ENCODE data around the gene DAAM1. TPM values are rescaled to one million over a fixed set of nuclear protein-coding genes. Genes with fewer than 3 reads are reported as not detected.
A peak's percentile ranks its signal among the peaks of the same experiment; 100 is the strongest.

Gene DAAM1
- total and polyA plus RNA-seq, 9 donors, result 25.2 to 46.7 (median 37.5) TPM

GRCh38 chr14:59185676-59186075, 2.8 kb upstream of the DAAM1 start:
- no peaks in the 10 kb centered on the region for H3K27me3 ChIP-seq (ENCODE audit: control insufficient read depth, insufficient read depth, low read length)
- no peaks in the 10 kb centered on the region for H3K36me3 ChIP-seq (ENCODE audit: control insufficient read depth, insufficient read depth, low read length)
- H3K27ac ChIP-seq (ENCODE audit: low read length), result no peak overlapping the region
- H3K4me1 ChIP-seq (ENCODE audit: control insufficient read depth, insufficient read depth, low read length), result peaks cover 11% of the 10 kb centered on the region
- WGBS (ENCODE audit: insufficient coverage), result no CpG with 5 or more reads among the region's 2 CpGs
- no peaks in the 10 kb centered on the region for H3K9me3 ChIP-seq (replicated peaks; ENCODE audit: control insufficient read depth, low read depth, low read length)
- no peak overlapping the region for H3K4me3 ChIP-seq (ENCODE audit: low read length)
- DNase-seq, result no peak

GRCh38 chr14:59186306-59186705, 2.2 kb upstream of the DAAM1 start:
- no peak overlapping the region for H3K27ac ChIP-seq (ENCODE audit: low read length)
- H3K9me3 ChIP-seq (replicated peaks; ENCODE audit: control insufficient read depth, low read depth, low read length), result no peaks in the 10 kb centered on the region
- peaks cover 12% of the 10 kb centered on the region for H3K4me1 ChIP-seq (ENCODE audit: control insufficient read depth, insufficient read depth, low read length)
- H3K36me3 ChIP-seq (ENCODE audit: control insufficient read depth, insufficient read depth, low read length), result no peaks in the 10 kb centered on the region
- no peak for DNase-seq
- no peaks in the 10 kb centered on the region for H3K27me3 ChIP-seq (ENCODE audit: control insufficient read depth, insufficient read depth, low read length)
- no peak overlapping the region for H3K4me3 ChIP-seq (ENCODE audit: low read length)

- Histone ChIP-seq H3K27ac (ENCODE audit: low read length) (peak overlapping the region; percentile 93), H3K4me3 (ENCODE audit: low read length) (no peak overlapping the region), H3K27me3 (ENCODE audit: control insufficient read depth, insufficient read depth, low read length) (no peaks in the 10 kb centered on the region), H3K9me3 (replicated peaks; ENCODE audit: control insufficient read depth, low read depth, low read length) (no peaks in the 10 kb centered on the region), H3K4me1 (ENCODE audit: control insufficient read depth, insufficient read depth, low read length) (peaks cover 14% of the 10 kb centered on the region), H3K36me3 (ENCODE audit: control insufficient read depth, insufficient read depth, low read length) (no peaks in the 10 kb centered on the region)
- DNase-seq, result no peak
- no CpG with 5 or more reads among the region's 4 CpGs for WGBS (ENCODE audit: insufficient coverage)
These were observed 1.3 kb upstream of the DAAM1 start for GRCh38 chr14:59187118-59187517.

- H3K4me1 ChIP-seq (ENCODE audit: control insufficient read depth, insufficient read depth, low read length), result peaks cover 14% of the 10 kb centered on the region
- no peak for DNase-seq
- WGBS (ENCODE audit: insufficient coverage), result 0% methylated on average over 29 of the region's 43 CpGs
- H3K9me3 ChIP-seq (replicated peaks; ENCODE audit: control insufficient read depth, low read depth, low read length), result no peaks in the 10 kb centered on the region
- no peaks in the 10 kb centered on the region for H3K27me3 ChIP-seq (ENCODE audit: control insufficient read depth, insufficient read depth, low read length)
- H3K36me3 ChIP-seq (ENCODE audit: control insufficient read depth, insufficient read depth, low read length), result no peaks in the 10 kb centered on the region
- peak overlapping the region; percentile 50 for H3K4me3 ChIP-seq (ENCODE audit: low read length)
- peak overlapping the region; percentile 93 for H3K27ac ChIP-seq (ENCODE audit: low read length)
These were observed 536 bp upstream of the DAAM1 start for GRCh38 chr14:59187802-59188460.

GRCh38 chr14:59189091-59189785, 771 bp downstream of the DAAM1 start:
- WGBS (ENCODE audit: insufficient coverage), result under 1% methylated on average over 41 of the region's 51 CpGs
- H3K27me3 ChIP-seq (ENCODE audit: control insufficient read depth, insufficient read depth, low read length), result no peaks in the 10 kb centered on the region
- H3K36me3 ChIP-seq (ENCODE audit: control insufficient read depth, insufficient read depth, low read length), result no peaks in the 10 kb centered on the region
- peaks cover 20% of the 10 kb centered on the region for H3K4me1 ChIP-seq (ENCODE audit: control insufficient read depth, insufficient read depth, low read length)
- H3K27ac ChIP-seq (ENCODE audit: low read length), result peak overlapping the region; percentile 99
- no peaks in the 10 kb centered on the region for H3K9me3 ChIP-seq (replicated peaks; ENCODE audit: control insufficient read depth, low read depth, low read length)
- peak overlapping the region; percentile 95 for H3K4me3 ChIP-seq (ENCODE audit: low read length)
- DNase-seq, result peak; percentile 44

- peaks cover 20% of the 10 kb centered on the region for H3K4me1 ChIP-seq (ENCODE audit: control insufficient read depth, insufficient read depth, low read length)
- WGBS (ENCODE audit: insufficient coverage), result 1% methylated on average over 14 of the region's 25 CpGs
- no peaks in the 10 kb centered on the region for H3K36me3 ChIP-seq (ENCODE audit: control insufficient read depth, insufficient read depth, low read length)
- H3K27me3 ChIP-seq (ENCODE audit: control insufficient read depth, insufficient read depth, low read length), result no peaks in the 10 kb centered on the region
- peak overlapping the region; percentile 99 for H3K27ac ChIP-seq (ENCODE audit: low read length)
- DNase-seq, result peak; percentile 92
- H3K4me3 ChIP-seq (ENCODE audit: low read length), result peak overlapping the region; percentile 95
- H3K9me3 ChIP-seq (replicated peaks; ENCODE audit: control insufficient read depth, low read depth, low read length), result no peaks in the 10 kb centered on the region
These were observed 1.4 kb downstream of the DAAM1 start for GRCh38 chr14:59189786-59190368.

GRCh38 chr14:59190372-59190771, 1.9 kb downstream of the DAAM1 start:
- Histone ChIP-seq H3K27me3 (ENCODE audit: control insufficient read depth, insufficient read depth, low read length) (no peaks in the 10 kb centered on the region), H3K27ac (ENCODE audit: low read length) (peak overlapping the region; percentile 99), H3K4me1 (ENCODE audit: control insufficient read depth, insufficient read depth, low read length) (peaks cover 20% of the 10 kb centered on the region), H3K36me3 (ENCODE audit: control insufficient read depth, insufficient read depth, low read length) (no peaks in the 10 kb centered on the region), H3K9me3 (replicated peaks; ENCODE audit: control insufficient read depth, low read depth, low read length) (no peaks in the 10 kb centered on the region), H3K4me3 (ENCODE audit: low read length) (peak overlapping the region; percentile 95)
- DNase-seq, result peak; percentile 36
- WGBS (ENCODE audit: insufficient coverage), result 5% methylated on average over 2 of the region's 6 CpGs

GRCh38 chr14:59195912-59196311, 7.4 kb downstream of the DAAM1 start:
- WGBS (ENCODE audit: insufficient coverage), result 82% methylated on average over 2 of the region's 2 CpGs

GRCh38 chr14:59197695-59198262, 9.3 kb downstream of the DAAM1 start:
- 90% methylated on average over 2 of the region's 5 CpGs for WGBS (ENCODE audit: insufficient coverage)
- DNase-seq, result no peak
- peaks cover 6% of the 10 kb centered on the region for H3K4me1 ChIP-seq (ENCODE audit: control insufficient read depth, insufficient read depth, low read length)

More at GRCh38 chr14:59195912-59196311, 7.4 kb downstream of the DAAM1 start:
- H3K4me1 ChIP-seq (ENCODE audit: control insufficient read depth, insufficient read depth, low read length), result peaks cover 8% of the 10 kb centered on the region
- H3K27me3 ChIP-seq (ENCODE audit: control insufficient read depth, insufficient read depth, low read length), result no peaks in the 10 kb centered on the region
- H3K9me3 ChIP-seq (replicated peaks; ENCODE audit: control insufficient read depth, low read depth, low read length), result no peaks in the 10 kb centered on the region
- H3K27ac ChIP-seq (ENCODE audit: low read length), result no peak overlapping the region
- no peak overlapping the region for H3K4me3 ChIP-seq (ENCODE audit: low read length)
- H3K36me3 ChIP-seq (ENCODE audit: control insufficient read depth, insufficient read depth, low read length), result no peaks in the 10 kb centered on the region
- no peak for DNase-seq

GRCh38 chr14:59199205-59199604, 10.7 kb downstream of the DAAM1 start:
- no peak for DNase-seq
- Histone ChIP-seq H3K4me1 (ENCODE audit: control insufficient read depth, insufficient read depth, low read length) (no peaks in the 10 kb centered on the region), H3K27ac (ENCODE audit: low read length) (no peak overlapping the region), H3K9me3 (replicated peaks; ENCODE audit: control insufficient read depth, low read depth, low read length) (no peaks in the 10 kb centered on the region), H3K4me3 (ENCODE audit: low read length) (no peak overlapping the region), H3K27me3 (ENCODE audit: control insufficient read depth, insufficient read depth, low read length) (no peaks in the 10 kb centered on the region), H3K36me3 (ENCODE audit: control insufficient read depth, insufficient read depth, low read length) (no peaks in the 10 kb centered on the region)
- 95% methylated on average over 4 of the region's 5 CpGs for WGBS (ENCODE audit: insufficient coverage)

More at GRCh38 chr14:59197695-59198262, 9.3 kb downstream of the DAAM1 start:
- H3K4me3 ChIP-seq (ENCODE audit: low read length), result no peak overlapping the region
- no peak overlapping the region for H3K27ac ChIP-seq (ENCODE audit: low read length)
- H3K27me3 ChIP-seq (ENCODE audit: control insufficient read depth, insufficient read depth, low read length), result no peaks in the 10 kb centered on the region
- no peaks in the 10 kb centered on the region for H3K36me3 ChIP-seq (ENCODE audit: control insufficient read depth, insufficient read depth, low read length)
- no peaks in the 10 kb centered on the region for H3K9me3 ChIP-seq (replicated peaks; ENCODE audit: control insufficient read depth, low read depth, low read length)

All from muscle of leg (tissue), 11 donors.